ENCODE results near the gene LILRB3. TPM values are rescaled to one million over a fixed set of nuclear protein-coding genes. Genes with fewer than 3 reads are reported as not detected.

LILRB3 gene
- total and polyA plus RNA-seq, 2 donors (not counting 1 experiment from before 2014, with no cell fraction given): not detected

DNA sequence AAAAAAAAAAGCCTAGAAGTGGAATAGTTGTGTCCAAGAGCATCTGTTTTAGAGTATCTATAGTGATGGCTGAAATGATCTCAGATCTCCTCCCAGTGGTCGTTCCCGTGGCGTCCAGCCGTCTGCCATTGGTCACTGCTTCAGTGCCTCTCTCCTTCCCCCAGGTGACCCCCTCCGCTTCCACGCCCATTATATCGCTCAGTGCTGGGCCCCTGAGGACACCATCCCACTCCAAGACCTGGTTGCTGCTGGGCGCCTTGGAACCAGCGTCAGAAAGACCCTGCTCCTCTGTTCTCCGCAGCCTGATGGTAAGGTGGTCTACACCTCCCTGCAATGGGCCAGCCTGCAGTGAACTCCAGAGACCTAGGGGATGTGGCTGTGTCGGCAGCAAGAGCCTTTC is 29.8 kb downstream of the LILRB3 start:
- peaks cover 15% of the 10 kb centered on the region for H3K79me2 ChIP-seq (ENCODE audit: control insufficient read depth, insufficient read depth, low read length)
- no peak for TF ChIP-seq EZH2 (IDR thresholded peaks at IDR 0.05; ENCODE audit: low read length, missing control alignments)
- TF ChIP-seq, protein P1, sequence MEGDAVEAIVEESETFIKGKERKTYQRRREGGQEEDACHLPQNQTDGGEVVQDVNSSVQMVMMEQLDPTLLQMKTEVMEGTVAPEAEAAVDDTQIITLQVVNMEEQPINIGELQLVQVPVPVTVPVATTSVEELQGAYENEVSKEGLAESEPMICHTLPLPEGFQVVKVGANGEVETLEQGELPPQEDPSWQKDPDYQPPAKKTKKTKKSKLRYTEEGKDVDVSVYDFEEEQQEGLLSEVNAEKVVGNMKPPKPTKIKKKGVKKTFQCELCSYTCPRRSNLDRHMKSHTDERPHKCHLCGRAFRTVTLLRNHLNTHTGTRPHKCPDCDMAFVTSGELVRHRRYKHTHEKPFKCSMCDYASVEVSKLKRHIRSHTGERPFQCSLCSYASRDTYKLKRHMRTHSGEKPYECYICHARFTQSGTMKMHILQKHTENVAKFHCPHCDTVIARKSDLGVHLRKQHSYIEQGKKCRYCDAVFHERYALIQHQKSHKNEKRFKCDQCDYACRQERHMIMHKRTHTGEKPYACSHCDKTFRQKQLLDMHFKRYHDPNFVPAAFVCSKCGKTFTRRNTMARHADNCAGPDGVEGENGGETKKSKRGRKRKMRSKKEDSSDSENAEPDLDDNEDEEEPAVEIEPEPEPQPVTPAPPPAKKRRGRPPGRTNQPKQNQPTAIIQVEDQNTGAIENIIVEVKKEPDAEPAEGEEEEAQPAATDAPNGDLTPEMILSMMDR (conservative IDR thresholded peaks at IDR 0.05 in 1 of 2, IDR thresholded peaks at IDR 0.05 in 1 of 2; ENCODE audit: low read depth in 1 of 2, low read length in 2 of 2): no peak
- DNase-seq (ENCODE audit: low read depth in 2 of 2): no peak
- H3K4me1 ChIP-seq (ENCODE audit: control insufficient read depth, extremely low read depth, insufficient read depth, low read length): peaks cover 11% of the 10 kb centered on the region
- no peak overlapping the region for H3K4me2 ChIP-seq (ENCODE audit: extremely low read depth, insufficient read depth, low read length)
- no peak overlapping the region for H3K4me3 ChIP-seq (replicated peaks in 1 of 4; ENCODE audit: control extremely low read depth in 1 of 4, insufficient read depth in 1 of 4, low read depth in 3 of 4, low read length in 4 of 4)
- no peak overlapping the region for H3K27ac ChIP-seq (ENCODE audit: insufficient read depth, low read length)
- no peak overlapping the region for H2AFZ ChIP-seq (ENCODE audit: low read length)
- peaks cover 4% of the 10 kb centered on the region for H3K36me3 ChIP-seq (ENCODE audit: control insufficient read depth, insufficient read depth, low read length)
- no peaks in the 10 kb centered on the region for H4K20me1 ChIP-seq (ENCODE audit: control insufficient read depth, extremely low read depth, insufficient read depth, low read length)
- H3K27me3 ChIP-seq (ENCODE audit: control insufficient read depth, insufficient read depth, low read length): no peaks in the 10 kb centered on the region
- H3K9me3 ChIP-seq (ENCODE audit: control insufficient read depth, insufficient read depth, low read depth, low read length): no peaks in the 10 kb centered on the region
- H3K9ac ChIP-seq (ENCODE audit: insufficient read depth, low read length): no peak overlapping the region

DNA sequence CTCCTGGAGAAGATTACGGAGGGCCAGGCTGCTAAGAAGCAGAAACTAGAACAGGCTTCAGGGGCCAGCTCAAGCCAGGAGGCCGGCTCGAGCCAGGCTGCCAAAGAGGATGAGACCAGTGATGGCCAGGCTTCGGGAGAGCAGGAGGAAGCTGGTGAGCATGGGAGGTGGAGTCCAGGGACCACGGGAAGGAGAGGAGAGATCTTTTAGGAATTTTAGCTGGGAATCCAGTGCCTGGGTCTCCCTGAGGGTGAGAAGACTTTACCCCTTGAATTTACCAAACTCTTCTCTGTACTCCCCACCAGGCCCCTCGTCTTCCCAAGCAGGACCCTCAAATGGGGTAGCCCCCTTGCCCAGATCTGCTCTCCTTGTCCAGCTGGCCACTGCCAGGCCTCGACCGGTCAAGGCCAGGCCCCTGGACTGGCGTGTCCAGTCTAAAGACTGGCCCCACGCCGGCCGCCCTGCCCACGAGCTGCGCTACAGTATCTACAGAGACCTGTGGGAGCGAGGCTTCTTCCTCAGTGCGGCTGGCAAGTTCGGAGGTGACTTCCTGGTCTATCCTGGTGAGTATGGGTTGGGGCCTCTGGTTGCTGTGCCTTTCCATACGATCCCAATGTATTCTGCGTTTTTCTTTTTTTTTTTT is 30.9 kb downstream of the LILRB3 start:
- Histone ChIP-seq H3K4me2 (ENCODE audit: extremely low read depth, insufficient read depth, low read length) (peak overlapping the region; percentile 76), H3K9ac (ENCODE audit: insufficient read depth, low read length) (peak overlapping the region; percentile 79), H3K27ac (ENCODE audit: insufficient read depth, low read length) (peak overlapping the region; percentile 98), H2AFZ (ENCODE audit: low read length) (peak overlapping the region; percentile 48), H3K4me3 (replicated peaks in 1 of 4; ENCODE audit: control extremely low read depth in 1 of 4, insufficient read depth in 1 of 4, low read depth in 3 of 4, low read length in 4 of 4) (peak overlapping the region; percentile 76 to 88 (median 82)), H3K4me1 (ENCODE audit: control insufficient read depth, extremely low read depth, insufficient read depth, low read length) (peaks cover 11% of the 10 kb centered on the region), H3K27me3 (ENCODE audit: control insufficient read depth, insufficient read depth, low read length) (no peaks in the 10 kb centered on the region), H3K36me3 (ENCODE audit: control insufficient read depth, insufficient read depth, low read length) (peaks cover 4% of the 10 kb centered on the region), H4K20me1 (ENCODE audit: control insufficient read depth, extremely low read depth, insufficient read depth, low read length) (no peaks in the 10 kb centered on the region), H3K79me2 (ENCODE audit: control insufficient read depth, insufficient read depth, low read length) (peaks cover 23% of the 10 kb centered on the region), H3K9me3 (ENCODE audit: control insufficient read depth, insufficient read depth, low read depth, low read length) (no peaks in the 10 kb centered on the region)
- DNase-seq (ENCODE audit: low read depth in 2 of 2): no peak
- TF ChIP-seq, protein P1 (conservative IDR thresholded peaks at IDR 0.05 in 1 of 2, IDR thresholded peaks at IDR 0.05 in 1 of 2; ENCODE audit: low read depth in 1 of 2, low read length in 2 of 2): no peak
- TF ChIP-seq EZH2 (IDR thresholded peaks at IDR 0.05; ENCODE audit: low read length, missing control alignments): no peak

DNA sequence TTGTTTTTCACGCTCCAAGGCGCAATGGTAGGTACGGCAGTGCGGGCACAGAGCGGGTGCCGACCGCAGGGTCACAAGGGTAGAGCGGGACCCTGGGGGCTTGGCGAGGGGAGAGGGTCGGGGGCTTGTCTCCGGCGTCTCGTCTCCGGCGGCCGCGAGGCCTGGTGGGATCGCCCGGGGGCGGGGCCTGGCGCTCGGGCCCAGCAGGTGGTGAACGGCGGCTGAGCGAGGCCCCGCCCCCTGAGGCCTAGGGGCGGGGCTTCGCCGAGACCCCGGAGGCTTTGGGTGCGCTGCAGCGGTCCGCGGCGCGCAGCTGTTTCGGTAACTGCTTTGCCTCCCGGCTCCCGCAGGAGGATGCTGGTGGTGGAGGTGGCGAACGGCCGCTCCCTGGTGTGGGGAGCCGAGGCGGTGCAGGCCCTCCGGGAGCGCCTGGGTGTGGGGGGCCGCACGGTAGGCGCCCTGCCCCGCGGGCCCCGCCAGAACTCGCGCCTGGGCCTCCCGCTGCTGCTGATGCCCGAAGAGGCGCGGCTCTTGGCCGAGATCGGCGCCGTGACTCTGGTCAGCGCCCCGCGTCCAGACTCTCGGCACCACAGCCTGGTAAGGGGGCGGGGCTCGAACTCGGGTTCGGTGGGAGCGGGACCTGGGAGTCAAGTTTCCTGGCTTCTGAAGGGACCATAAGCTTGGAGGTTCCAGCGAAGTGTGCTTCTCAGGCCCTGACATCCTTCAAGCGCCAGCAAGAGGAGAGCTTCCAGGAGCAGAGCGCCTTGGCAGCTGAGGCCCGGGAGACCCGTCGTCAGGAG is 31.6 kb downstream of the LILRB3 start, which contains the start of gene TSEN34:
TSS of gene TSEN34 (plus strand) at position 298 of the 800 bp plus-strand sequence. CDS start at position 355, 57 bp downstream.
- Histone ChIP-seq H3K9me3 (ENCODE audit: control insufficient read depth, insufficient read depth, low read depth, low read length) (no peaks in the 10 kb centered on the region), H3K4me3 (replicated peaks in 1 of 4; ENCODE audit: control extremely low read depth in 1 of 4, insufficient read depth in 1 of 4, low read depth in 3 of 4, low read length in 4 of 4) (peak within 1 kb of the TSS; percentile 76 to 88 (median 82)), H3K4me2 (ENCODE audit: extremely low read depth, insufficient read depth, low read length) (peak within 1 kb of the TSS; percentile 76), H3K36me3 (ENCODE audit: control insufficient read depth, insufficient read depth, low read length) (peaks cover 7% of the 10 kb centered on the region), H2AFZ (ENCODE audit: low read length) (peak within 1 kb of the TSS; percentile 95), H4K20me1 (ENCODE audit: control insufficient read depth, extremely low read depth, insufficient read depth, low read length) (no peaks in the 10 kb centered on the region), H3K9ac (ENCODE audit: insufficient read depth, low read length) (peak within 1 kb of the TSS; percentile 93), H3K79me2 (ENCODE audit: control insufficient read depth, insufficient read depth, low read length) (peaks cover 29% of the 10 kb centered on the region), H3K27ac (ENCODE audit: insufficient read depth, low read length) (peak within 1 kb of the TSS; percentile 98), H3K4me1 (ENCODE audit: control insufficient read depth, extremely low read depth, insufficient read depth, low read length) (peaks cover 11% of the 10 kb centered on the region), H3K27me3 (ENCODE audit: control insufficient read depth, insufficient read depth, low read length) (no peaks in the 10 kb centered on the region)
- TF ChIP-seq, protein P1 (conservative IDR thresholded peaks at IDR 0.05 in 1 of 2, IDR thresholded peaks at IDR 0.05 in 1 of 2; ENCODE audit: low read depth in 1 of 2, low read length in 2 of 2): no peak
- TF ChIP-seq EZH2 (IDR thresholded peaks at IDR 0.05; ENCODE audit: low read length, missing control alignments): no peak
- peak; percentile 46 to 84 for DNase-seq (ENCODE audit: low read depth in 2 of 2)
